KMS-11 (cell line): Measurements from ENCODE around the gene BRSK2.

Source experiments
- H2AFZ ChIP-seq: fragments of 200-600 bp; sonication (generic); 2 replicates; pipeline ENCODE4 v1.6.1; 2016; ENCODE audit warnings: antibody characterized with exemption, mixed run types, low read depth
- H3K27ac ChIP-seq: fragments of 200-600 bp; sonication (generic); 2 replicates; pipeline ENCODE4 v1.6.1; 2016; ENCODE audit warnings: mild to moderate bottlenecking, mixed run types
- H3K27me3 ChIP-seq: fragments of 200-600 bp; sonication (generic); 2 replicates; pipeline ENCODE4 v1.6.1; 2017; ENCODE audit warnings: mild to moderate bottlenecking, low read depth, mixed run types, moderate library complexity; ENCODE audit not compliant: insufficient read depth
- H3K36me3 ChIP-seq: fragments of 200-600 bp; sonication (generic); 2 replicates; pipeline ENCODE4 v1.6.1; 2017; ENCODE audit warnings: mild to moderate bottlenecking, mixed run types; ENCODE audit not compliant: insufficient read depth
- H3K4me1 ChIP-seq: fragments of 200-600 bp; sonication (generic); 2 replicates; pipeline ENCODE4 v1.6.1; 2016; ENCODE audit warnings: mild to moderate bottlenecking, low read depth, mixed run types; ENCODE audit not compliant: poor library complexity, severe bottlenecking
- H3K4me2 ChIP-seq: fragments of 200-600 bp; sonication (generic); 2 replicates; pipeline ENCODE4 v1.7.0; 2016; ENCODE audit warnings: mild to moderate bottlenecking, mixed run types
- H3K4me3 ChIP-seq: fragments of 200-600 bp; sonication (generic); IDR thresholded peaks from 2 replicates; pipeline ENCODE4 v1.6.1; 2017; ENCODE audit warnings: low read depth, low read length, mixed read lengths; ENCODE audit not compliant: insufficient read depth
- H3K79me2 ChIP-seq: fragments of 200-600 bp; sonication (generic); 2 replicates; pipeline ENCODE4 v1.6.1; 2016; ENCODE audit warnings: low read depth, mixed run types; ENCODE audit not compliant: insufficient read depth
- H3K9ac ChIP-seq: fragments of 200-600 bp; sonication (generic); 2 replicates; pipeline ENCODE4 v1.6.1; 2016; ENCODE audit warnings: mild to moderate bottlenecking, mixed run types
- H4K20me1 ChIP-seq: fragments of 200-600 bp; sonication (generic); 2 replicates; pipeline ENCODE4 v1.6.1; 2016; ENCODE audit warnings: mild to moderate bottlenecking, mixed run types; ENCODE audit not compliant: insufficient read depth
- CTCF ChIP-seq: fragments of 200-600 bp; sonication (generic); conservative IDR thresholded peaks from 2 replicates; pipeline ENCODE4 v1.6.1; 2017; ENCODE audit warnings: low read depth, mild to moderate bottlenecking, antibody characterized with exemption, low read length, moderate library complexity, mixed read lengths

The BRSK2 gene

GRCh38 chr11:1460986-1461825 is 71.5 kb downstream of the BRSK2 start:
- TF ChIP-seq CTCF, result no peak
- Histone ChIP-seq H3K36me3 (no peaks in the 10 kb centered on the region), H4K20me1 (no peaks in the 10 kb centered on the region), H3K4me2 (no peak overlapping the region), H3K27ac (no peak overlapping the region), H2AFZ (no peak overlapping the region), H3K27me3 (peaks cover 2% of the 10 kb centered on the region; the same call in 1 of the 2 replicates), H3K79me2 (no peaks in the 10 kb centered on the region), H3K9ac (no peak overlapping the region), H3K4me1 (no peaks in the 10 kb centered on the region), H3K4me3 (no peak overlapping the region)

GRCh38 chr11:1461826-1462697 is 72.3 kb downstream of the BRSK2 start:
- H3K79me2 ChIP-seq, result no peaks in the 10 kb centered on the region
- no peaks in the 10 kb centered on the region for H4K20me1 ChIP-seq
- H3K27ac ChIP-seq, result no peak overlapping the region
- TF ChIP-seq CTCF, result no peak
- no peaks in the 10 kb centered on the region for H3K27me3 ChIP-seq
- H3K9ac ChIP-seq, result no peak overlapping the region
- H2AFZ ChIP-seq, result no peak overlapping the region
- no peaks in the 10 kb centered on the region for H3K36me3 ChIP-seq
- no peak overlapping the region for H3K4me2 ChIP-seq
- no peak overlapping the region for H3K4me3 ChIP-seq
- H3K4me1 ChIP-seq, result no peaks in the 10 kb centered on the region

GRCh38 chr11:1462698-1462975 is 72.9 kb downstream of the BRSK2 start:
- H4K20me1 ChIP-seq, result no peaks in the 10 kb centered on the region
- H3K4me2 ChIP-seq, result no peak overlapping the region
- H2AFZ ChIP-seq, result no peak overlapping the region
- no peaks in the 10 kb centered on the region for H3K27me3 ChIP-seq
- H3K9ac ChIP-seq, result no peak overlapping the region
- no peak for TF ChIP-seq CTCF
- no peaks in the 10 kb centered on the region for H3K79me2 ChIP-seq
- H3K27ac ChIP-seq, result no peak overlapping the region
- H3K4me1 ChIP-seq, result no peaks in the 10 kb centered on the region
- H3K36me3 ChIP-seq, result no peaks in the 10 kb centered on the region
- no peak overlapping the region for H3K4me3 ChIP-seq

- Histone ChIP-seq H4K20me1 (no peaks in the 10 kb centered on the region), H3K4me1 (no peaks in the 10 kb centered on the region), H3K9ac (no peak overlapping the region), H2AFZ (no peak overlapping the region), H3K4me2 (no peak overlapping the region), H3K4me3 (no peak overlapping the region), H3K27me3 (no peaks in the 10 kb centered on the region), H3K27ac (no peak overlapping the region), H3K36me3 (no peaks in the 10 kb centered on the region), H3K79me2 (no peaks in the 10 kb centered on the region)
- no peak for TF ChIP-seq CTCF
Measured at GRCh38 chr11:1463056-1463455, 73.3 kb downstream of the BRSK2 start.
